ENCODE measurements around the gene HDAC8.
"Not testable (repeated sequence)": the region's sequence is repeated elsewhere in the genome, so short reads cannot be mapped to it uniquely, and the experiment has no call there.

The HDAC8 gene

GRCh38 chrX:72461766-72462165 lies 110.9 kb downstream of the HDAC8 start:
- no peak for DNase-seq (ENCODE audit: low read depth in 2 of 2)

- no peak for DNase-seq (ENCODE audit: low read depth in 2 of 2)
Measured at GRCh38 chrX:72461288-72461687, 111.4 kb downstream of the HDAC8 start.

DNA sequence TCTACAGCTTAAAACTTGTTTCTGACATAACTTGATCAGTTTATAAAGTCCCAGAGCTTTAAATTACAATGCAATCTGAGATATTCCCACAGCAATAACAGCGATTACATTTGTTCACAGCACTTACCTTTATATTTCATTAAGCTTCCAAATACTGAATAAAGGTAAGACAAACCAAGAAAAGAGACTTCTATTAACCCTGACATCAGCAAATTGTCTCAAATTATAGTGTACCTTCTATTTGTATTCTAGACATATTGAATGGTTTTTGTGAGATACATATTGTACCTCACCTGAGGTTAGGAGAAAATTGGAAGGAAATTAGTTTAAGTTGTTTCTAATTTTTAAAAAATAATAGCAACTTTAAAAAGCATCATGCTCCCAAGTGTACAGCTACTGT lies 111.9 kb downstream of the HDAC8 start:
- DNase-seq (ENCODE audit: low read depth in 2 of 2), result no peak

DNA sequence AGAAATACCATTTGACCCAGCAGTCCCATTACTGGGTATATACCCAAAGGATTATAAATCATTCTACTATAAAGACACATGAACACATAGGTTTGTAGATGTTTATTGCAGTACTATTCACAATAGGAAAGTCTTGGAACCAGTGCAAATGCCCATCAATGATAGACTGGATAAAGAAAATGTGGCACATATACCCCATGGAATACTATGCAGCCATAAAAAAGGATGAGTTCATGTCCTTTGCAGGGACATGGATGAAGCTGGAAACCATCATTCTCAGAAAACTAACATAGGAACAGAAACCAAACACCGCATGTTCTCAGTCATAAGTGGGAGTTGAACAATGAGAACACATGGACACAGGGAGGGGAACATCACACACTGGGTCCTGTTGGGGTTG lies 123.6 kb downstream of the HDAC8 start:
- DNase-seq (ENCODE audit: low read depth in 2 of 2), result not testable (repeated sequence)

GRCh38 chrX:72440764-72441163 lies 131.9 kb downstream of the HDAC8 start:
- DNase-seq (ENCODE audit: low read depth in 2 of 2), result not testable (repeated sequence)

DNA sequence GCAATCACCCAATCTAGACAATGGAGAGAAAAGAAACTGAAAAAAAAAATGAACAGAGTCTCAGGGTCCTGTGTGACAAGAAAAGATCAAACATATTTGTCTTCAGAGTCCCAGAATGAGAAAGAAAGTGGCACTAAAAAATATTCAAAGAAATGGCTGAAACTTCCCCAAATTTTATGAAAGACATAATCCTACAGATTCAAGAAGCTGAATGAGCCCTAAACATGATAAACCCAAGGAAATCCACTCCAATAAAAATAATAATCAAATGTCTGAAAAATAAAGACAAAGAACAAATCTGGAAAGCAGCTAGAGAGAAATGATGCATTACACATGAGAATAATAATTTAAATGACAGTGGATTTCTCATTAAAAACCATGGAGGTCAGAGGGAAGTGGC lies 136.6 kb downstream of the HDAC8 start:
- no peak for DNase-seq (ENCODE audit: low read depth in 2 of 2)

GRCh38 chrX:72430405-72430968 lies 142.2 kb downstream of the HDAC8 start:
- no peak for DNase-seq (ENCODE audit: low read depth in 2 of 2)

- DNase-seq (ENCODE audit: low read depth in 2 of 2), result no peak
Measured at GRCh38 chrX:72421797-72422196, 150.8 kb downstream of the HDAC8 start.

DNA sequence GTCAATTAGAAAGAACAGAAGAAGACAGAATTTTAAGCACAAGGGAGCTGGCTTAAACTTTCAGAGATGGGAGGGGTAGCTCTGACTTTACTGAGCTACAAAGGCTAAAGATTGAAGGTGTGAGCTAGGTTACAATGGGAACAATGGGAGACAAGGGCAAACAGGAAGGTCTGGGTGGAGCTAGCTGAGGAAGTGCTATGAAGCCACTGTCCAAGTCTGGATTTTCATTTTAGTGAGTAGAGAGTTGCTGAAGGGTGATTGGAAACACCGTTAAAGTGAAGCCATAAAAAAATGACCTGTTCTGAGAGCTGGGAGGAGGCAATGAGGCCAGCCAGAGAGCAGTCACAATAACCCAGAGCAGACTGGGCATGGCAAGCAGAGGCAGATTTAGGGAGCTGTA lies 162.7 kb downstream of the HDAC8 start:
- no peak for DNase-seq (ENCODE audit: low read depth in 2 of 2)

- no peak for DNase-seq (ENCODE audit: low read depth in 2 of 2)
Measured at GRCh38 chrX:72408885-72409284, 163.8 kb downstream of the HDAC8 start.

GRCh38 chrX:72405136-72405535 lies 167.5 kb downstream of the HDAC8 start:
- not testable (repeated sequence) for DNase-seq (ENCODE audit: low read depth in 2 of 2)

- DNase-seq (ENCODE audit: low read depth in 2 of 2), result no peak
Measured at GRCh38 chrX:72402614-72403013, 170.0 kb downstream of the HDAC8 start.

DNA sequence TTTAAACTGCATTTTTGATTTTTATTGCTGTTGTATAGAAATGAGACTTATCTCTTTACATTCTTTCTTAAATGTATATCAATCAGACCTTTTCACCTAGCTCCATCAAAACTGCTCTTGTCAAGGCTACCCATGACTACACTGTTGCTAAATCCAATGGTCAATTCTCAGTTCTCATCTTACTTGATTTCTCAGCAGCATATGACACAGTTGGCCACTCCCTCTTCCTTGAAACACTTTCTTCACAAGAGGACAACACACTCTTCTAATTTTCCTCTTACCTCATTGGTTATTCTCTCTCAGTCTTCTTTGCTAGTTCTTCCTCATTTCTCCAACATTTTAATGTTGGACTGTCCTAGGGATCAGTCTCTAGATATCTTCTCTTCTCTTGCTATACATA lies 172.8 kb downstream of the HDAC8 start:
- DNase-seq (ENCODE audit: low read depth in 2 of 2), result no peak

DNA sequence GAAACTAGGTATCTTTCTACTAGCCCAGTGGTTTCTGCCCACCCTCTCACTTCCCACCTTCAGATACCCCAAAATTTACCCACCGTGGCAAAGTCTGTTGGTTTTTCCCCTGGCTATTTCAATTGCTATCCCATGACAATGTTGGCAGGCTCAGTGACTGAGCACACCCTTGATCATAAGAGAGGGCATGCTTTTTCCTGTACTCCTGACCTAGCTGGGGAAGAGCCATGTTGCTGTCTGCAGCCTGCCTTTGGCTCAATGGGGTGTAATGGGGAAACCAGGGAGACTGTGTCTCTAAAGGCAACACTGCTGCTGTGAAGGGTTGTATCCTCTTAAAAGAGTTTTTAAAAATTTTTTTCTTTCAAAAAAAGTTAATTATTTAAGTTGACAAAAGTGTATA lies 176.5 kb downstream of the HDAC8 start:
- no peak for DNase-seq (ENCODE audit: low read depth in 2 of 2)

- DNase-seq (ENCODE audit: low read depth in 2 of 2), result no peak
Measured at GRCh38 chrX:72395237-72395636, 177.4 kb downstream of the HDAC8 start.

- DNase-seq (ENCODE audit: low read depth in 2 of 2), result no peak
Measured at GRCh38 chrX:72394518-72395170, 178.0 kb downstream of the HDAC8 start.

DNA sequence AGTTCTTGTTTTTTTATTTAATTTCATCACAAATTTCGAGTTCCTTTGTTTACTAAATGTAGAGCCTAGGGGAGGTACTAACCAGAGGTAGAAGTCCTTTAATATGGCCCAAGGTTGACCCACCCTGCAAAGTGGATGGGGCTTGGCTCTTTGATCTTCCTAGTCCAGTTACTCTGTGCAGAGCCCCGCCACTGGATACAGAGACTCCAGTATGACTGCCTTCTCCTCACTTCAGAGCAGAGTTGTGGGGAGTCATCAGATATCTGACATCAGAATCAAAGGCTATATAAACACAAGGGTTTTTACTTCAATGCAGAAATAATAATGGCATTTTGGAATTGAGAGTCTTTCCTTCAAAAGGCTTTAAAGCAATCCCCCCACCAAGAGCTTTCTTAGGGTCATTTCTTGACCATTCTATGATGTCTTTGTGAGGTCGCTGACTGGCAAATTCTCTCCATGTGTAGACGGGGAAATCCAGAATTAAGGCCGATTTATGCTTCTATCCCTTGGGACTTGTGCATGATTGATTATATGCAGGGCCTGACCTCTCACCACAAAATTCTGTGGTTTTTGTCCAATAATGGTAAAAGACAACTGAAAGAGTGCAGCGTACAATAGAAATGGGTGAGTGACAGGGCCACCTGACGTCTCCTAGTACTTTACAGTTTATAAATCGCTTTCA lies 178.7 kb downstream of the HDAC8 start:
- DNase-seq (ENCODE audit: low read depth in 2 of 2), result no peak

- DNase-seq (ENCODE audit: low read depth in 2 of 2), result no peak
Measured at GRCh38 chrX:72392816-72393800, 179.5 kb downstream of the HDAC8 start.

- no peak for DNase-seq (ENCODE audit: low read depth in 2 of 2)
Measured at GRCh38 chrX:72392042-72392441, 180.6 kb downstream of the HDAC8 start.

GRCh38 chrX:72387247-72387646 lies 185.4 kb downstream of the HDAC8 start:
- no peak for DNase-seq (ENCODE audit: low read depth in 2 of 2)

DNA sequence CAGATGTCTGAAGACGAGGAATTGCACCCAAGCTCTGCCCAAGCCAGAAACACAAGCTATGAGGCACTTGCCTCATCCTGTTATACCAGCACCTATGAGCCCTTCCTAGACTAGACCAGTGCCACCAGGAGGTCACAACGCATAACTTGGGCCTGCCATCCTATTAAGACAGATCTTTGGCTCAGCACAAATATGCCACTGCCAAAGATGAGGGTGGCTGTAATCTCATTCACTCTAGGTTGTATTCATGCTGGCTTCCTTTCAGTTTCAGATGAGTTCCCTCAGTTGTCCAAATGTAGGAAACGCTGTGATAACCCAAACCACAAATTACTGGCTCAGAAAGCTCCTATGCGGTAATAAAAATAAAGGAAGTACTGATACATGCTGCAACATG lies 190.4 kb downstream of the HDAC8 start:
- DNase-seq (ENCODE audit: low read depth in 2 of 2), result no peak

All from stimulated activated CD4-positive, alpha-beta T cell treated with anti-CD3 and anti-CD28 coated beads, Interleukin-4, amount 100 ng/mL, for 48 hours (primary cell).